SU-DHL-6 (cell line): ENCODE data around the gene USO1.
"Not testable (repeated sequence)": the region's sequence is repeated elsewhere in the genome, so short reads cannot be mapped to it uniquely, and the experiment has no call there.

Source experiments
- H2AFZ ChIP-seq: fragments of 200-600 bp; sonication (generic); 2 replicates; pipeline ENCODE4 v1.6.1; 2014; ENCODE audit warnings: low read depth, mild to moderate bottlenecking, moderate library complexity, mixed read lengths, antibody characterized with exemption, low read length; ENCODE audit not compliant: severe bottlenecking
- H3F3A ChIP-seq: fragments of 200-600 bp; shearing (Covaris generic); 2 replicates; pipeline ENCODE4 v1.6.0; 2016; ENCODE audit warnings: antibody characterized with exemption, mild to moderate bottlenecking; ENCODE audit not compliant: insufficient read depth
- H3K27ac ChIP-seq: fragments of 200-600 bp; sonication (generic); 2 replicates; pipeline ENCODE4 v1.5.1; 2016; ENCODE audit warnings: low read depth, mild to moderate bottlenecking, low read length, moderate library complexity, mixed read lengths
- H3K27me3 ChIP-seq: fragments of 200-600 bp; sonication (generic), shearing (Covaris generic); 2 replicates; pipeline ENCODE4 v1.6.0; 2014; ENCODE audit warnings: mild to moderate bottlenecking, low read length
- H3K36me3 ChIP-seq: fragments of 200-600 bp; sonication (generic); 2 replicates; pipeline ENCODE4 v1.6.1; 2014; ENCODE audit warnings: mild to moderate bottlenecking, low read length, mixed read lengths
- H3K4me2 ChIP-seq: fragments of 300-600, 200-600 bp; shearing (Covaris generic), sonication (generic); 2 replicates; pipeline ENCODE4 v1.6.0; 2014; ENCODE audit warnings: low read length, low read depth, mild to moderate bottlenecking; ENCODE audit not compliant: poor library complexity, severe bottlenecking
- H3K4me3 ChIP-seq: fragments of 200-600 bp; sonication (generic); 2 replicates; pipeline ENCODE4 v1.5.1; 2014; ENCODE audit warnings: antibody characterized with exemption, low read length, mild to moderate bottlenecking, mixed read lengths; ENCODE audit not compliant: insufficient read depth, poor library complexity, severe bottlenecking
- H3K79me2 ChIP-seq: fragments of 200-600 bp; sonication (generic); 2 replicates; pipeline ENCODE4 v1.6.1; 2014; ENCODE audit warnings: mild to moderate bottlenecking, low read length, moderate library complexity; ENCODE audit not compliant: insufficient read depth
- H3K9ac ChIP-seq: fragments of 200-600 bp; sonication (generic); 2 replicates; pipeline ENCODE4 v1.7.0; 2014; ENCODE audit warnings: mild to moderate bottlenecking, low read length
- H3K9me2 ChIP-seq: fragments of 200-600 bp; sonication (generic); replicated peaks from 2 replicates; pipeline ENCODE4 v1.6.1; 2014; ENCODE audit warnings: low read length; ENCODE audit not compliant: insufficient read depth
- H3K9me3 ChIP-seq: fragments of 200-600 bp; sonication (generic); 2 replicates; pipeline ENCODE4 v1.6.1; 2014; ENCODE audit warnings: low read length, mixed read lengths; ENCODE audit not compliant: insufficient read depth
- H4K20me1 ChIP-seq: fragments of 200-600 bp; sonication (generic); 2 replicates; pipeline ENCODE4 v1.6.1; 2014; ENCODE audit warnings: low read depth, mild to moderate bottlenecking, antibody characterized with exemption, low read length, moderate library complexity, mixed read lengths
- EZH2phosphoT487 ChIP-seq: fragments of 200-600 bp; sonication (generic), shearing (Covaris generic); conservative IDR thresholded peaks from 2 replicates; pipeline ENCODE4 v1.6.1; 2018; ENCODE audit warnings: mild to moderate bottlenecking, antibody characterized with exemption, low read length, moderate library complexity, mixed read lengths
- TF ChIP-seq, protein P1 (sequence below): fragments of 200-600 bp; sonication (generic); IDR thresholded peaks from one replicate; pipeline ENCODE4 v1.5.1; 2017; ENCODE audit warnings: antibody characterized with exemption, mild to moderate bottlenecking, low read length, moderate library complexity; ENCODE audit not compliant: insufficient read depth, poor library complexity, severe bottlenecking

The USO1 gene

DNA sequence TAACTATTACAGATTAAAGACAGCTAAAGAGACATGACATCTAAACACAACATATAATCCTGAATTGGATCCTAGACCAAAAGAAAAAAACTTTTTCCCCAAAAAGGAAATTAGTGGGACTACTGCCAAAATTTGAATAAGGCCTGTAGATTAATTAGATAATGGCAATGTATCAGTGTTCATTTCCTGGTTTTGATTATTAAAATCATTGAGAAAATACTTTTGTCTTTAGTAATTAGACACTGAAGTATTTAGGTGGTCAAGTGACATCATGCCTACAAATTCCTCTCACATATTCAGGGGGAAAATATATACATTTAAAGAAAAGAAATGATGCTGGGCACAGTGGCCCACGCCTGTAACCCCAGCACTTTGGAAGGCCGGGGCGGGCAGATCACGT, 10.4 kb upstream of the USO1 start:
- Histone ChIP-seq H3K9me3 (no peaks in the 10 kb centered on the region), H3K36me3 (no peaks in the 10 kb centered on the region), H3K9me2 (no peaks in the 10 kb centered on the region), H2AFZ (no peak overlapping the region), H3K9ac (no peak overlapping the region), H3K27me3 (no peaks in the 10 kb centered on the region), H4K20me1 (no peaks in the 10 kb centered on the region), H3F3A (no peaks in the 10 kb centered on the region), H3K79me2 (no peaks in the 10 kb centered on the region), H3K4me3 (no peak overlapping the region), H3K4me2 (no peak overlapping the region), H3K27ac (no peak overlapping the region)
- TF ChIP-seq, protein P1, sequence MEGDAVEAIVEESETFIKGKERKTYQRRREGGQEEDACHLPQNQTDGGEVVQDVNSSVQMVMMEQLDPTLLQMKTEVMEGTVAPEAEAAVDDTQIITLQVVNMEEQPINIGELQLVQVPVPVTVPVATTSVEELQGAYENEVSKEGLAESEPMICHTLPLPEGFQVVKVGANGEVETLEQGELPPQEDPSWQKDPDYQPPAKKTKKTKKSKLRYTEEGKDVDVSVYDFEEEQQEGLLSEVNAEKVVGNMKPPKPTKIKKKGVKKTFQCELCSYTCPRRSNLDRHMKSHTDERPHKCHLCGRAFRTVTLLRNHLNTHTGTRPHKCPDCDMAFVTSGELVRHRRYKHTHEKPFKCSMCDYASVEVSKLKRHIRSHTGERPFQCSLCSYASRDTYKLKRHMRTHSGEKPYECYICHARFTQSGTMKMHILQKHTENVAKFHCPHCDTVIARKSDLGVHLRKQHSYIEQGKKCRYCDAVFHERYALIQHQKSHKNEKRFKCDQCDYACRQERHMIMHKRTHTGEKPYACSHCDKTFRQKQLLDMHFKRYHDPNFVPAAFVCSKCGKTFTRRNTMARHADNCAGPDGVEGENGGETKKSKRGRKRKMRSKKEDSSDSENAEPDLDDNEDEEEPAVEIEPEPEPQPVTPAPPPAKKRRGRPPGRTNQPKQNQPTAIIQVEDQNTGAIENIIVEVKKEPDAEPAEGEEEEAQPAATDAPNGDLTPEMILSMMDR = no peak
- no peak for TF ChIP-seq EZH2phosphoT487

DNA sequence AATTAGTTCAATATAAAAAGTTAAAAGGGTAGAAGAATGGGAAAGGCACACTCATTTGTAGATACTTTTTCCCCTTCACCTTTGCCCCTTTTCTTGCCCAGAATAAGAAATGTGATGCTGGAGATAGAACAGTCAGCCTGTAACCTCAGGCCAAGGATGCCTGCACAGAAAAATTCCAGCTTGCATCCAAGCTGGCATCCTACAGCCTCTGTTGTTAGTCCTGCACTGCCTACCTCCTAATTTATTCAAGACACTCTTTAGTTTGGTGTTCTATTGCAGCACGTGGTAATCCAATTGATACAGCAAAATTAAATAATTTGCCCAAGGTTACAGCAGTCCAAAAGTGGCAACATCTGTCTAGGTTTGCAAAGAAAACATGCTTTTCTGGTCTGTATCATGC, 9.7 kb upstream of the USO1 start:
- H3K27me3 ChIP-seq = no peaks in the 10 kb centered on the region
- no peaks in the 10 kb centered on the region for H4K20me1 ChIP-seq
- no peak overlapping the region for H3K4me2 ChIP-seq
- no peaks in the 10 kb centered on the region for H3K36me3 ChIP-seq
- no peak overlapping the region for H3K27ac ChIP-seq
- no peaks in the 10 kb centered on the region for H3K9me2 ChIP-seq
- H3K9ac ChIP-seq = no peak overlapping the region
- no peaks in the 10 kb centered on the region for H3F3A ChIP-seq
- H3K9me3 ChIP-seq = no peaks in the 10 kb centered on the region
- TF ChIP-seq EZH2phosphoT487 = no peak
- TF ChIP-seq, protein P1 = no peak
- no peak overlapping the region for H3K4me3 ChIP-seq
- no peaks in the 10 kb centered on the region for H3K79me2 ChIP-seq
- H2AFZ ChIP-seq = no peak overlapping the region

DNA sequence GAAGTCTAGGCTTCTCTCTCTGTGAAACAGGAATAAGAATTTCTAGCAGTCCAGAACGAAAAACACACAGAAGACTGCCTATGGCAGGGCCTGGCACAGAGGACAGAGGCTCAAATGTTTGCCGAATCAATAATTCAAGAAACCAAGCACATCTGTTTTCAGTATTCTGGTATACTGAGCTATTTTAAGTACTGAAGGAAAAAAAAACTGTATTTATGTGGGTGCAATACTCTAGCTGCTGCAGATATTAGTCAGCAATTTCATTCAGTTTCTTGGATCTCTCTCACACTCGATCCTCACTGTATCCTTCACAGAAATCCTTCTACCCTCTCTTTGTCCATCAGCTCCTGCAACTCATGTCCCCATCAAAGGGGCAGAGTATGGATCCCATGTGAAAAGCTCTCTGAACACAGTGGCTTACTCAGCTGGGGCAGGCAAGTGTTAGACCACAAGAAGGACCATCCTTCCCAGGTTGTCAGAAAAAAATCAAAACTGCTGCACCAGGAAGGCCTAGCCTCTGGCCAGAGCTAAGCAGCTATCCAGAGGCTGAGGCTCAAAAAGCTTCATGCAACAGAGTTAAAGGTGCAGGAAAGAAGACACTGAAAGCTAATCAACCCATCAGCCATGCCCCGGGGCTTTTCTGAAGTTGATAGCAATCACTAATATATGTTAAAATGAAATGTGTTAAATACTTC, 9.1 kb upstream of the USO1 start:
- Histone ChIP-seq H3K9me2 (no peaks in the 10 kb centered on the region), H3K36me3 (no peaks in the 10 kb centered on the region), H3K9me3 (no peaks in the 10 kb centered on the region), H2AFZ (no peak overlapping the region), H3F3A (no peaks in the 10 kb centered on the region), H4K20me1 (no peaks in the 10 kb centered on the region), H3K79me2 (no peaks in the 10 kb centered on the region), H3K27ac (no peak overlapping the region), H3K9ac (no peak overlapping the region), H3K4me2 (no peak overlapping the region), H3K4me3 (no peak overlapping the region), H3K27me3 (no peaks in the 10 kb centered on the region)
- no peak for TF ChIP-seq EZH2phosphoT487
- TF ChIP-seq, protein P1 = no peak

DNA sequence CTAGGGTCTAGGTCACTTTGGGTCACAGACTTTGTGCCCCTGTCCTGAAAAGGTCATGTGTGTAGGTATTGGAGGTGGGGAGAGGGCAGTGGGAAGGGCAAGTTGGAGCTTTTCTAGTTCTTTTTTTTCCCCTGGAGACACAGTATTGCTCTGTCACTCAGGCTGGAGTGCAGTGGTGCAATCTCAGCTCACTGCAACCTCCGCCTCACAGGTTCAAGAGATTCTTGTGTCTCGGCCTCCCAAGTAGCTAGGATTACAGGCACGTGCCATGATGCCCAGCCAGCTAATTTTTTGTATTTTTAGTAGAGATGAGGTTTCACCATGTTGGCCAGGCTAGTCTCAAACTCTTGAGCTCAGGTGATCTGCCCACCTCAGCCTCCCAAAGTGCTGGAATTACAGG, 8.3 kb upstream of the USO1 start:
- H3F3A ChIP-seq, H2AFZ ChIP-seq, H3K9ac ChIP-seq, H3K79me2 ChIP-seq, H3K4me2 ChIP-seq, H3K36me3 ChIP-seq, H4K20me1 ChIP-seq, H3K9me3 ChIP-seq, H3K27ac ChIP-seq, H3K9me2 ChIP-seq, H3K4me3 ChIP-seq, H3K27me3 ChIP-seq: not testable (repeated sequence)
